ENCODE results near the gene CEP131.

The CEP131 gene

DNA sequence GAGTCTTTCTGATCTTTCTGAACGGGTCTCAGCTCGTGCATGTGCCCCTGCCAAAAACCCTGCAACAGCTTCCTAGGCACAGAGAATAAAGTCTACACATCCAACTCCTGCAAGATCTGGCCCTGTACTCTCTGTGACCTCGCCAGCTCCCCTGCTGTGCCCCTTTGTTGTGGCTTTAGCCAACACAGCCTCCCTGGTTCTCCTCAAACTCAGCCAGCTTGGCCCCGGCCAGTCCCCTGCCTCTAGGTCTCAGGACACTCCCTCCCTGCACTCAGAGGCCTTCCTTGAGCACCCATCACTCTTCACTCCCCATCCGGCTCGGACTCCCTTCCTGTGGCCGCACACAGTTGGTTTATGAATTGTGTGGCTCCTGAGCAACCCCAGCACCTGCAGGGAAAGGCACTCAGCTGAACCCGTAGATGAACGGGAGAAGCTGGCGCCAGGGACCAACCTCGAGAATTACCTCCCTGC lies 1.4 kb downstream of the CEP131 start:
- DNase-seq: no peak

DNA sequence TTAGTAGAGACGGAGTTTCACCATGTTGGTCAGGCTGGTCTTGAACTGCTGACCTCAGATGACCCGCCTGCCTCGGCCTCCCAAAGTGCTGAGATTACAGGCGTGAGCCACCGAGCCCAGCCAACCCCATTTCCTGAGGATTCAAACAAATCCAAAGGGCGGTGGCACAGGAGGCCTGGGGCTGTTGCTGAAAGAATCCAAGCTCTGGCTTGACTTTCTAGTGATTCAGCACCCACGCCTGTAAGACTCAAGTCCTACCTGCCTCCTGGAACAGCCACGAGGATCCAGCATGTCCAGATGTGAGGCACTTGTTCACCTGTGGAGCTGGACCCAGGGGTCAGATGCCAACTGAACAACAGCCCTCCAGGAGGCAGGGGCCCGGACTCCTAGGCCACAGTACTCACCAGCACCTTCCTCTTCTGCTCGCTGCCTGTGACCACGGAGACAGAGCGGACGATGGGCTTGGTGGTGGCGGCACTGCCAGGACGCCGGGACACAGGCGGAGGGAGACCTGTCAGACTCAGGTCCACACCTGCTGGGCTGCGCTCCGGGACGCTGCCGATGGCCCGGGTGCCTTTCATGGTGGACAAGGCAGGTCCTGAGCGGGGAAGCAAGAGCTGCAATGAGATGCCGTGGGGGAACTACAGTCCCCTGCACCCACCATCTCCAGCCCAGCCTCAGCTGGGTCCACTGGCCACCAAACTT lies 3.1 kb downstream of the CEP131 start:
- DNase-seq: no peak

DNA sequence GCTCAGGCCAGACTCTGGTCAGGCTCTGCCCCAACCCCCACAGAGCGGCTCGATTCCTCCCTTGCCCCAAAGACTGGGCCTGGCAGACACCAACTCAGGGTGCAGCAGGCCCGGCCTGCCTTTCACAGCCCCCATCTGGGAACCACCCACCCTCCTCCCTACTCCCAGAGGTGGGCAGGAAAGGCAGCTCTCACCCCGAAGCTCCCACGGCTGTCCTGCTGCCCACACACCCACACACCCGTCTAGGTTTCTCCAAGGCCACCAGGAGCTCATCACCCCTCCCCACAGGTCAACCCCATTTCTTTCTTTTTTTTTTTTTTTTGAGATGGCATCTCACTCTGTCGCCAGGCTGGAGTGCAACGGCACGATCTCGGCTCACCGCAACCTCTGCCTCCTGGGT lies 3.8 kb downstream of the CEP131 start:
- no peak for DNase-seq

DNA sequence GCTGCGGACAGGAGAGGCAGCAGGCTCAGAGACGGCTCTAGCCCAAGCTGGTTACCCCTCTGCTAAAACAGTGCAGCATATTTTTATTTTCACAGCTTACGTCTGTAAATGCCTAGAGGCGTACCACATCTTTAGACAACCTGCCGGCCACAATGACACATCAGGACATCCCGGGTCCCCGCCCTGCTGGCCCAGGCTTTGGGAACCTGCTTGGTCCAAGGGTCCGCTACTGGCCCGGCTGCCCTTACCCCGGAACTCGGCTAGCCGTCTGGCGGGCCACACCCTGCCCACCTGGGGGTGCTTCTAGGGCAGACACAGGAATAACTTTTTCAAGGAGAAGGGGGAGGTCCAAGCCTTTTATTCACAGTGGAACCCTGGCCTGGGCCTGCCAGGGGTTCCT lies 4.3 kb downstream of the CEP131 start:
- no peak for DNase-seq

DNA sequence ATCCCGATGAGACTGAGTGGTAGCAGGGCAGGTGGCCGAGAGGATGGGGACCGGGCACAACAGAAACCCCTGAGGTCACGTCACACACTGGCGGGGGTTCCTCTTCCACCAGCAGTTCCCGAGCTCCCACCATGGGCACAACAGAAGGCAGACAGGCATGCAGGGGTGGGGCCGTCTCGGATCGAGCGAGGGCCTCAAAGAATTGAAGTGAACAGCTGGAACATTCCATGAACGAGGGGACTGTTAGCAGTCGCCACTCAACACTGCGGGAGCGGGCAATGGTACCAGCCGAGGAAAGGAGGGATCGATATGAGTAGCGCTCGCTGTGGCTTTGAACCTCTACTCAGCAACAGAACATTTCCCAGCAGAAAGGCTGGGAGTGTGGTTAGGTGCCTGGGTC lies 5.3 kb downstream of the CEP131 start:
- no peak for DNase-seq

DNA sequence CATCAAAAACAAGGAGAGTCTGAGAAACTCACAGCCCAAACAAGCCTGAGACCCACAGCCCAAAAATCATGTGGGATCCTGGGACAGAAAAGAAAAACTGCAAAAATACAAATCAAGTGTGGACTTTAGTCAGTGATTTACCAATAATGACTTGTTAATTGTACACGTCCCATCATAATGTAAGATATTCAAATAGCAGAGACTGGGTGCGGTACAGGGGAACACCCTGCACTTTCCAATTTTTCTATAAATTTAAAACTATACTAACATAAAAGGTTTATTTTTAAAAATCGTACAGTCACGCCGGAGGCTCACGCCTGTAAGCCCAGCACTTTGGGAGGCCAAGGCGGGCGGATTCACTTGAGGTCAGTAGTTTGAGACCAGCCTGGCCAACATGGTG lies 8.8 kb downstream of the CEP131 start:
- no peak for DNase-seq

DNA sequence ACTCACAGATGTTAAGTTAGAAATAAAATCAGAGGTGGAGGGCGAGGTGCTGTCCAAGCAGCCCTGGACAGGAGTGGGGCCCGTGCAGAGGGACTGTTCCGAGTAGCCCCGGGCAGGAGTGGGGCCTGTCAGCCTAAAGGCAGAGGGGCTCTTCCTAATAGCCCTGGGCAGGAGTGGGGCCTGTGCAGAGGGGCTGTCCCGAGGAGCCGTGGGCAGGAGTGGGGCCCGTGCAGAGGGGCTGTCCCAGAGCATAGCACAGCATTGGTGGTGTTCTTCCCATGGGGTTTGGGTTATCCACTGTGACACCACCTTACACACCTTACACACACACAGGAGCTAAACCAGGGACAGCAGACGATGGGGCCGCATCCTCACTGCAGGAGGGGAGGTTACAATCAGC lies 10.4 kb downstream of the CEP131 start:
- DNase-seq: no peak

DNA sequence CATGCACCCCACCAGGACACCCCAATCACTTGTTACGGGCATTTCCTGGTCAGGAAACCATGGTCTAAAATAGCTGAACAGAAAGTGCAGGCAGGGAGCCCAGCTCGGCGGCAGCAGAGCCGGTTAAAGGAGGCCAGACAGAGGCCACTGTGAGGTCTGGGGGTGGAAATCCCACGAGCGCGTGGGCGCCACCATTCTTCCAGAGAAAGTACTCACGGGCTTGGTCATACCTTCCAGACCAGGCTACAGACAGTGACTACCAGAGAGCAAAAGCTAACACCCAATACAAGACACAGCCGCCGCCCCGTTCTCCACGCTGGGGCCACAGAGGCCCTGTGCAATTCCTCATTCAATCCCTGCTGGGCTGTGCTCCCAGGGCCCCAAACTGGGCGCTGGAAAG lies 11.9 kb downstream of the CEP131 start:
- DNase-seq: no peak

DNA sequence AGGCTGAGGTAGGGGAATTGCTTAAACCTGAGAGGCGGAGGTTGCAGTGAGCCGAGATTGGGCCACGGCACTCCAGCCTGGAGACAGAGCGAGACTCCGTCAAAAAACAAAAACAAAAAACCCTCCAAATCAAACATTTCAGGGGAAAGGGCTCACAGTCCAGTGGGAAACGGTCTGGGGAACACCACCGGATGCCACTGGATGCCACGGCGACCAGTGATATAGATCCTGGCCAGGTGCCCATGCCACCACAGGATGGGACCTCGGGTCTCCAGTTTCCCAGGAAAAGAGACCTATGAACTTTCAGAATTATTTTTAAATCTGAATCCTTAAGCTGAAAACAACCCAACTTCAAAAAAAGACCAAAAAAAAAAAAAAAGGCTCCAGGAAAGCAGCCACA lies 12.3 kb downstream of the CEP131 start:
- no peak for DNase-seq

DNA sequence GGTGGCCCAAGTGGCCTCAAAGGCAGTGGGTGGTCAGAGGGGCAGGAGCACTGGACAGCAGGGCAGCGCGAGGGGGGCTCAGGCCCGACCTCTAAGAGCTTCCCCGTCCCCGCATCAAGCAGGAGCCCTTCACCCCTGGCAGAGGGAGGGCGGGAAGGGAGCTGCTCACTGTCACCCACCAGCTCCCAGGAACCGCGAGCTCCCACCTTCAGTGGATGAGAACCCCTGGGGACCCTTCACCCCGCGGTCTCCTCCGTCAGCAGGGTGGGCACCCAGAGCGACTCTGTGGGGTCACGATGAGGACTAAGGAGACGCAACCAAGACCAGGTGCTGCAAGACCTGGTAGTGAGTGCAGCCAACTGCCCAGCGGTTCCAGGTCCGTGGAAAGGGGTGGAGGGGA lies 13.6 kb downstream of the CEP131 start:
- DNase-seq: no peak

DNA sequence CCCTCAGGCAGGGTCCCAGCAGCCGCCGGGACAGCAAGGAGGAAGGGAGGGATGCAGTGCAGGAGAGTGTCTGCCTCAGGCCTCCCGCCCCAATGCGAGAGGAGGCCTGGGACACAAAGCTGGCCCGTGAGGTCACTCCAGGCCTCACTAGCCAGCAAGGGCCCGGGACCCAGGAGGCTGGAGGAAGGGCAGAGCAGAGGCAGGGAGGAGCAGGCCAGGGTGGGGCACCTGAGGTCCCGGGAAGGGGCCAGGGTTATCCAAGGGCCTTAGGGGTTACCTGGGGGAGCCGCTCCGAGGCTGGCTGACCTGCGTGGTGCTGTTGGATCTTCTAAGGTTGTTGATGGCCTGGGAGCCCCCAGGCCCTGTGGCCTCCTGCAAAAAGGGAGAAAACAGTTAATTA lies 14.1 kb downstream of the CEP131 start:
- DNase-seq: no peak

DNA sequence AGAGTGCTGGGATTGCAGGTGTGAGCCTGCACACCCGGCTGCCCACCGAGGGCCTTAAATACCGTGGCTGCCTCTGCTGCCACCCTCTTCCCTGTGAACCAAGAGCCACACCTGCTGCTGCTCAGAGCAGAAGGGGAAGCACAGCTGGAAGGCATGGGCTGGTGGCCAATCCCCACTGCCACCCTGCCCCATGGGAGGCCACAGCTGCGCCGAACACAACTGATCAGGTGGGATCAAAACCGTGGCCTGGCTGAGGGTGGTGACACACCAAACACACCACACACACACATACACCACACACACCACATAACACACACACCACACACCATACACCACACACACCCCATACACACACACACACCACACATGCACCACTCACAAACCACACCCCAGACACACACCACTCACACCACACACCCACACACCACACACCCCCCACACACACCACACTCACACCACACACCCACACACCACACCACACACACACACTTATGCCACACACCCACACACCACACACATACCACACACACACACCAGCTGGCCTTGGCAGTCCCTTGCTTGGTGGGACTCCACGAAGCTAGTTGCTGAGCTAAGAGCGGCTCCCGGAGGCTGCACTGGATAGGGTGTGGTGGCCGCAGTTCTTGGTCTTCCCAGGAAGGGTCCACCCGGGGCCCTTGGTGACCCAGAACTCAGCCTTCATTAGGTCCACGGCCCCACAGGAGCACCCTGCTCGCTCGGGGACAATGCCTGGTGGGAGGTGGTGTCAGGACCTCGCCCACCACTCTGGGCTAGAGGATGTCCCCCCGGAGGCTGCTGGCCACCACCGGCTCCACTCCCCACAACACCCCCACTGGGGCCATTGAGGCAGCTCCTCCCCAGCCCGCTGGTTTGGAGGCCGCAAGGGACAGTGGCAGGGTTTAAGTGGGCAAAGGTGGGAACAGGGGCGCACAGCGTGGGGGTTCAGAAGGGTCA lies 14.9 kb downstream of the CEP131 start:
- DNase-seq: no peak

DNA sequence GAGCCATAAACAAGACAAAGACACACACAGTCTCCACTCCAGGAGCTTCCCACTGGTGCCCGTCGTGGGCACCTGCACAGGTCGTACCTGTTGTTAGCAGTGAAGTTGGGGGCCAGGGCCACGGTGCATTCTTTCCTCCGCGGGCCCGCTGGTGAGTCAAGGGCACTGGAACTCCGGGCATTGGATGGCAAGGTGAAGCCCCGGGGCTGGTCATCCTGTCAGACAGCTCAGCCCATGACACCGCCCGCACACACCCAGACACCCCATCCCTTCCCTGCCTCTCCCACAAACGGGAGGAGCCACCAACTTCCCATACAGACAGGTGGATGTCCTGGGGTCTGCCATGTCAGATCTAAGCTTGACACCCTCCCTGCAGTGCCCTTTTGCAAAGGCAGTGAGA lies 16.1 kb downstream of the CEP131 start:
- DNase-seq: no peak

DNA sequence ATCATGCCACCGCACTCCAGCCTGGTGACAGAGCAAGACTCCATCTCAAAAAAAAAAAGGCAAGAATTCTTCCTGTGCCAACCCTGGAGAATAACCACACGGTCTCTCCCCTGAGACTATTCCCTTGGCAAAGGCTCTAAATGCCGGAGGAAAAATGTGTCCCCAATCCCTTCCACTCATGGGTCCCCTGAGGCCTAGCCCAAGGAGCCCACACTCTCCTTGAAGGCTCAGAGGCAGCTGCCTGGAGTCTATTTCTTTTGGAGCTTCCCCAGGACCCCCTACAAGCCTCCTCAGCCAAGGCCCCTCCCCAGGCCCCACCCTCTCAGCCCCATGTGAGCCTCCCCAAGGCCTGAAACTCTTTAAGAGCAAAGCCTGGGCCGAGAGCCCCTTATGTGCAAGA lies 16.6 kb downstream of the CEP131 start:
- DNase-seq: no peak

DNA sequence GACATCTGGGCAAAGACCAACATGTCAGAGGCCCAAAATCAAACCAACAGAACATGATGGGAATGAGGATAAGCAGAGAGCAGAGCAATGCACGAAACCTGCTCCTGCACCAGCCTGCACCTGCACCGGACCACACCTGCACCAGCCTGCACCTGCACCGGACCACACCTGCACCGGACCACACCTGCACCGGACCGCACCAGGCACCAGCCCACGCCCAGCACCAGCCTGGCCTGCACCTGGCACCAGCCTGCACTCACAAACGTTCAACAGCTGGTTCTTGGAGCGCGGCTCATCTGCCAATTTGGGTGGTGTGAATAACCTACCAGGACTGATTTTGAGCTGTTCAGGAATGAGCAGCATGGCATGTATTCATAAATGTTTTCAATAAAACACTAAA lies 18.2 kb downstream of the CEP131 start:
- DNase-seq: no peak

DNA sequence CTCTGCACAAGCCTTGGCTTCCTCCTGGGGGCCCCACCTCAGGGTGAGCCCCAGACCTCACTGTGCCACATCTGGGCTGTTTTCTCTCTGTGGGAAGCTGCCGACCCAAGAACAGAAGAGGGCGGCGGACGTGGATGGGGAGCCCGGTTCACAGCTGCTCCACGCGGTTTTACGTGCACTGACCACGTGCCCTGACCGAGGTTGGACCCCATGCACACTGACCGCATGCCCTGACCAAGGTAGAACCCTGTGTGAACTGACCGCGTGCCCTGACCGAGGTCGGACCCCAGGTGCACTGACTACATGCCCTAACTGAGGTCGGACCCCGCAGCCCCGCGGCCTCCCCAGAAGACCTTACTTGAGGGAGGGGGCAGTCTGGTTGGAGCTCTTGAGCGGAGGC lies 19.6 kb downstream of the CEP131 start:
- DNase-seq: no peak

DNA sequence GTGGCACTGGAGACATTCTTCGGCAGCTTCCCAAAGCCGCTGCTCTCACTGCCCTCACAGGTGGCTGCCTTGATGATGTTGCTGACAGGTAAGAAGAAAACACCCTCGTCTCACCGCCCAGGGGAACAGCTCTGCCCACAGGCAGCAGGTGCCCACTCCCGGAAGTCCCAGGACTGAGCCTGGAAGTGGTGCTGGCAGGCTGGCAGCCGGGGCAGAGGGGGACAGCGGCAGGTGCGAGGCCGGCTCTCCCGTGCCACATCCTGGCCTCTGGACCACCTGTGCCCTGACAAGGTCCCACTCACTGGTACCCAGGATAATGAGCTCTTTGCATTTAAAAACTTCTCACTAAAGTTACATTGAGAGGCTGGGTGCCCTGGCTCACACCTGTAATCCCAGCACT lies 20.4 kb downstream of the CEP131 start:
- DNase-seq: no peak

DNA sequence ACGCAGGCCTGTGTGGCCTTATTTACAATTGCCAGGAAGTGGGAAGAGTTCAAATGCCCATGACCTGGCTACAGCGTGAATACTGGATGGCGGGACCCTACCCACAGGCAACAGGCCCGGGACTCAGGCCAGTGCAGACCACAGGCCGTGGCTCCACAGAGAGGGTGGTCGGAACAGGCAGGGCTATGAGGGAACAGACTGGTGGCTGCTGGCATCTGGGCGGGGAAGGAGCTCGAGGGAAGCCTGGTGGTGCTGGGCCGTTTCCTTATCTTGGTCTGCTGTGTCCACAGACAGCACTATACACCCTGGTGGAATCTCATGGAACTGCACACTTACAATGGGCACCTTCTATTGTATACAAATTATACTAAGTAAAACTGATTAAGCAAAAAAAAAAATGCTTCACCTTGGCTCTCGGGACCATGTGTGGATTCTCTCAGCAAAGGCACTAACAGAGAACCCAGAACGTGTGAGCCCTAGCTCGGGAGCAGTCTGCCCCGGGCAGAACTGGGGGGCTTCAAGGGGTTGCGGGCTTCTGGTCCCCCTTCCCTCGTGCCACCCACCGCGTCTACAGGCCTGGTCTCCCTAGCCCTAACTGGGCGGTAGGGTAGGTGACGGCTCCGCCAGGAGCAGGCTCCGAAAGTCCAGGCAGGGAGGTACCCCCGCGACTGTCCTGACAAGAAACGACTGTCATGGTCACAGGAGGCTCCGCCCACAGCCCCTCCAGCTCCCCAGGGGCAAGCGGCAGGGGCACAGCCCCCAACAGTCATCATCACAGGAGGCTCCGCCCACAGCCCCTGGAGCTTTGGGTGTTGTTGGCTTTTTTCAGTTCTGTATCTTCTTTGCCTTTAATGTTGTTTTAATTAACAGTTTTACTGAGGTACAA lies 21.8 kb downstream of the CEP131 start:
- DNase-seq: no peak

DNA sequence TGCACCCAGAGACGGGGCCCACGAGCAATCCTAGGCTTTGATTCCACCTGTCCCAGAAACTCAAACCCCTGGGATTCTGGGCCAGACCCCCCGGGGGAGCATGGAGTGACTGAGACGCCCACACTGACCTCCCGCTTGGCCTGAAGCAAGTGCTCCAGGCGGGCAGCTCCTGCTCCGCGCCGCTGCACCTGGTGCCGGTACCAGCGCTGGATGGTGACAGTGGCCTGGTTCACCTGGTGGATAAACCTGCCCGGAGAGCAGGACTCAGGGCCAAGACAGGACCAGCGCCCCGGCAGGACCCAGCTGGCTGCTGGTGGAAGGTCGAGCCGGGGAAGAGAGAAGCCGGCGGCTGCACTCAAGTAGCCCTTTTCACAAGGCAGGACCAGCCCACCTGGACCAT lies 22.6 kb downstream of the CEP131 start:
- no peak for DNase-seq

DNA sequence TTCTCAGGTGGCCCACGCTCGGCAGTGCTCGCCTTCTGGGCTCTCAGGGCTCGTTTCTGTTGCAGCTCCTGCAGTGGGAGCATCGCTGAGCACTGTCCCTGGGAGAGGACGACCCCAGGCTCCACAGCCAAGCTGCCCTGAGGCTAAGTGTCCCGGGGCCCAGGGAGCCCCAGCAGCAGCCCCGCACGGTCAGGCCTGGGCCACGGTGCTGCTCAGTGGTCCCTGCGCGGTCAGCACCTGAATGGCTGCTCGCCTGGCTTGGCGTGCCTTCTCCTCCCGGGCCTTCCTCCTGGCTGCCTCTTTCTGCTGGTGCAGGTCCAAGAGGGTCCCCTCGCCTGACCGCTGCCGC lies 23.3 kb downstream of the CEP131 start:
- no peak for DNase-seq

DNA sequence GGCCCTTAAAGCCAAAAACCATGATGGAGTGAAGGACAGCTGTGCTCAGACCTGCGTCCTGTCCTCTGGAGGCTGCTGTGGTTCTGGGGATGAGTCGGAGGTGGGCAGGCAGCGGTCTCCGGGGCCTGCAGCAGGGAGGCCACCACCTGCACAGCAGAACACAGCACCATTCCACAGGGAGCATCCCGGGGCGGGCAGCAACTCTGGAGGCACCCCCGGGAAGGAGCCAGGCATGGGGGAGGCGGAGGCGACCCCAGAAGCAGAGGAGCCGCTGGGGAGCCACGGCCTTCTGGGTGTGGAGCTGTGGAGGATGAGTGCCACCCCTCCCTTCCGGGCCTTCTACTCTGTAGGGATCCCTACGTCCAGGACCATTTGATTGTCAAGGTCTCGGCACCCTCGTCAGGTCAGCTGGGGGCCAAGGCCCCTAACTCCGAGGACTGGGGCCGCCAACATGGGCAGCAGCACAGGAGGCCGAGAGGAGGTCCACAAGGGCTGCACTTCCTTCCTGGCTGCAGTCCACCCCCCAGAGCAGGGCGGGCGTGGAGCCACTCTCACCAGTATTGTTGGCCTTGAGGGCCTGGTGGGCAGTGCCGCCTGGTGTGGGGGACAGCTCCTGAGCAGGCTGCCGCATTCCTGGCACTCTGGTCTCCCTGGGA lies 23.8 kb downstream of the CEP131 start:
- DNase-seq: no peak

DNA sequence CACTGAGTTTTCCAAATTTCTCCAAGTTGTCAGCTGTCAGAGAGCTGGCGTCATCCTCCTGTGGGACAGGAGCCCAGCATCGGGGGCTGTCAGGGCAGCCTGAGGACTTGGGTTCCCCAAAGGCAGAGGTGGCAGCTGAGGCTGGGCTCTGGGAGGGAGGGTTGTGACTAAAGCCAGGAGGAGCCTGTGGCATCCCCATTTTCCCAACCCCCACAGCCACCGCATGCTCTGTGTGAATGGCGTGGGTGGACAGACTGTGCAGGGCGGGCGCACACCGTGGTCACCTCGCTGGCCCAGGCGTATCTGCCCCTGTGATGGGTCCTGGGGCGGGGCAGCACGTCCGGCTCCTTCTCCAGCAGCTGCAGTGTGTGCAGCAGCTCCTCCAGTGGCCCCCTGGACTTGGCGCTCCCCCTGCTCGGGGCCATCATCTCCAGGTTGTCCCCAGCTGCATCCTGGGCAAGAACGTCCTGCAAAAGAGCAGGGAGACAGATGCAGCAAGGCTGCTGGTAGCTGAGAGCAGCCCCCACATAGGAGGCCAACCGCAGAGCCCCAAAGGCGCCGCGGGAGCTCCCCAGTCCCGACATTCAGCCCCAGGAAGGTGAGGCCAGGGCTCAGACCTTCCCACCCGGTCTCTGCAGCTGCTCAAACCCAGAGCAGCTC lies 24.8 kb downstream of the CEP131 start:
- no peak for DNase-seq
